Measurements from ENCODE around the gene KRT14. TPM values are rescaled to one million over a fixed set of nuclear protein-coding genes. Genes with fewer than 3 reads are reported as not detected.
A peak's percentile ranks its signal among the peaks of the same experiment; 100 is the strongest.

Gene KRT14
- total RNA-seq, 1 donor from 2014 or later = 0.19 TPM

- Mint-ChIP-seq H3K27ac (peak overlapping the region; percentile 64), H3K36me3 (no peaks in the 10 kb centered on the region), H3K9me3 (no peaks in the 10 kb centered on the region), H3K4me3 (no peak overlapping the region), H3K4me1 (ENCODE audit: unreplicated experiment) (peaks cover 34% of the 10 kb centered on the region), H3K27me3 (peaks cover 24% of the 10 kb centered on the region)
- no peak for TF ChIP-seq CTCF (conservative IDR thresholded peaks at IDR 0.05)
- no peak for DNase-seq (ENCODE audit: extremely low spot score, unreplicated experiment)
These were observed 53.6 kb downstream of the KRT14 start for GRCh38 chr17:41532947-41533570.

Other genes with a start within 250 kb of the KRT14 start
- 0.24 and 1.9 TPM in 2 replicates for gene KRT33A, start 236.1 kb downstream of the KRT14 start, total RNA-seq (ENCODE audit: low replicate concordance)
- not detected in 2 replicates for gene KRT33B, start 217.1 kb downstream of the KRT14 start, total RNA-seq (ENCODE audit: low replicate concordance)
- gene KRT34, start 204.6 kb downstream of the KRT14 start, total RNA-seq (ENCODE audit: low replicate concordance) = not detected in 2 replicates
- gene KRT31, start 189.3 kb downstream of the KRT14 start, total RNA-seq (ENCODE audit: low replicate concordance) = 0.79 TPM in 1 of 2 replicates, not detected in the other
- not detected in 2 replicates for gene KRT37, start 162.3 kb downstream of the KRT14 start, total RNA-seq (ENCODE audit: low replicate concordance)
- not detected in 2 replicates for gene KRT38, start 145.9 kb downstream of the KRT14 start, total RNA-seq (ENCODE audit: low replicate concordance)
- gene KRT32, start 119.5 kb downstream of the KRT14 start, total RNA-seq (ENCODE audit: low replicate concordance) = 0.17 and 0.83 TPM in 2 replicates
- gene KRT35, start 105.7 kb downstream of the KRT14 start, total RNA-seq (ENCODE audit: low replicate concordance) = not detected in 2 replicates
- gene KRT36, start 97.0 kb downstream of the KRT14 start, total RNA-seq (ENCODE audit: low replicate concordance) = 0.17 and 0.83 TPM in 2 replicates
- gene KRT13, start 81.3 kb downstream of the KRT14 start, total RNA-seq (ENCODE audit: low replicate concordance) = 869 and 1,618 TPM in 2 replicates
- 208 and 840 TPM in 2 replicates for gene KRT15, start 68.0 kb downstream of the KRT14 start, total RNA-seq (ENCODE audit: low replicate concordance)
- 750 and 2,036 TPM in 2 replicates for gene KRT19, start 58.6 kb downstream of the KRT14 start, total RNA-seq (ENCODE audit: low replicate concordance)
- gene KRT9, start 14.8 kb downstream of the KRT14 start, total RNA-seq (ENCODE audit: low replicate concordance) = 0.85 and 7.4 TPM in 2 replicates
- gene KRT16, start 25.9 kb upstream of the KRT14 start, total RNA-seq (ENCODE audit: low replicate concordance) = 1.5 and 9.2 TPM in 2 replicates
- gene KRT17, start 37.7 kb upstream of the KRT14 start, total RNA-seq (ENCODE audit: low replicate concordance) = 512 and 3,327 TPM in 2 replicates
- 677 and 972 TPM in 2 replicates for gene EIF1, start 102.0 kb upstream of the KRT14 start, total RNA-seq (ENCODE audit: low replicate concordance)
- 119 and 193 TPM in 2 replicates for gene GAST, start 125.4 kb upstream of the KRT14 start, total RNA-seq (ENCODE audit: low replicate concordance)
- gene HAP1, start 147.7 kb upstream of the KRT14 start, total RNA-seq (ENCODE audit: low replicate concordance) = 4.3 and 11.6 TPM in 2 replicates
- gene JUP, start 199.8 kb upstream of the KRT14 start, total RNA-seq (ENCODE audit: low replicate concordance) = 169 and 505 TPM in 2 replicates
- 24.7 and 50.5 TPM in 2 replicates for gene P3H4, start 225.1 kb upstream of the KRT14 start, total RNA-seq (ENCODE audit: low replicate concordance)
- gene FKBP10, start 226.1 kb upstream of the KRT14 start, total RNA-seq (ENCODE audit: low replicate concordance) = 54.3 and 249 TPM in 2 replicates
- gene NT5C3B, start 249.3 kb upstream of the KRT14 start, total RNA-seq (ENCODE audit: low replicate concordance) = 46.0 and 74.8 TPM in 2 replicates

Data from type B pancreatic cell (in vitro differentiated cells).